ENCODE measurements around the gene LCT.

- TF ChIP-seq, protein P1, sequence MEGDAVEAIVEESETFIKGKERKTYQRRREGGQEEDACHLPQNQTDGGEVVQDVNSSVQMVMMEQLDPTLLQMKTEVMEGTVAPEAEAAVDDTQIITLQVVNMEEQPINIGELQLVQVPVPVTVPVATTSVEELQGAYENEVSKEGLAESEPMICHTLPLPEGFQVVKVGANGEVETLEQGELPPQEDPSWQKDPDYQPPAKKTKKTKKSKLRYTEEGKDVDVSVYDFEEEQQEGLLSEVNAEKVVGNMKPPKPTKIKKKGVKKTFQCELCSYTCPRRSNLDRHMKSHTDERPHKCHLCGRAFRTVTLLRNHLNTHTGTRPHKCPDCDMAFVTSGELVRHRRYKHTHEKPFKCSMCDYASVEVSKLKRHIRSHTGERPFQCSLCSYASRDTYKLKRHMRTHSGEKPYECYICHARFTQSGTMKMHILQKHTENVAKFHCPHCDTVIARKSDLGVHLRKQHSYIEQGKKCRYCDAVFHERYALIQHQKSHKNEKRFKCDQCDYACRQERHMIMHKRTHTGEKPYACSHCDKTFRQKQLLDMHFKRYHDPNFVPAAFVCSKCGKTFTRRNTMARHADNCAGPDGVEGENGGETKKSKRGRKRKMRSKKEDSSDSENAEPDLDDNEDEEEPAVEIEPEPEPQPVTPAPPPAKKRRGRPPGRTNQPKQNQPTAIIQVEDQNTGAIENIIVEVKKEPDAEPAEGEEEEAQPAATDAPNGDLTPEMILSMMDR (conservative IDR thresholded peaks at IDR 0.05): no peak
- TF ChIP-seq EZH2 (IDR thresholded peaks at IDR 0.05; ENCODE audit: low read depth): no peak
Observed at GRCh38 chr2:135853401-135853800, 16.4 kb upstream of the LCT start.

All from PC-9 (cell line).